ENCODE measurements around the gene AS3MT.
"Not testable (repeated sequence)": the region's sequence is repeated elsewhere in the genome, so short reads cannot be mapped to it uniquely, and the experiment has no call there.

AS3MT gene

GRCh38 chr10:102927311-102928010 is 58.2 kb downstream of the AS3MT start:
- Histone ChIP-seq H3K4ac (ENCODE audit: low read depth, low read length) (no peak overlapping the region), H3K4me2 (ENCODE audit: low read length) (no peak overlapping the region), H3K79me2 (ENCODE audit: control insufficient read depth, insufficient read depth, low read length, poor library complexity) (no peaks in the 10 kb centered on the region), H2AFZ (ENCODE audit: insufficient read depth, low read length, poor library complexity) (no peak overlapping the region), H4K91ac (ENCODE audit: low read depth, low read length) (no peak overlapping the region), H3K4me1 (ENCODE audit: control insufficient read depth in 1 of 2, insufficient read depth in 2 of 2, low read length in 2 of 2) (no peaks in the 10 kb centered on the region), H3K4me3 (ENCODE audit: low read depth, low read length) (no peak overlapping the region), H4K8ac (ENCODE audit: low read depth, low read length) (no peak overlapping the region), H3K9ac (ENCODE audit: low read length) (no peak overlapping the region), H3K27me3 (ENCODE audit: insufficient read depth, low read length) (no peaks in the 10 kb centered on the region), H2BK120ac (ENCODE audit: insufficient read depth, low read length, poor library complexity) (no peak overlapping the region), H3K18ac (ENCODE audit: low read length) (no peak overlapping the region), H3K36me3 (ENCODE audit: control insufficient read depth in 1 of 2, insufficient read depth in 2 of 2, low read length in 2 of 2) (peaks cover 0 to 2% of the 10 kb centered on the region in 2 experiments), H2BK5ac (ENCODE audit: low read depth, low read length, poor library complexity) (no peak overlapping the region), H3K23ac (ENCODE audit: low read length) (no peak overlapping the region), H4K12ac (ENCODE audit: low read depth, low read length) (no peak overlapping the region), H2AK5ac (ENCODE audit: low read length) (no peak overlapping the region), H2BK12ac (ENCODE audit: low read length) (no peak overlapping the region), H3K79me1 (ENCODE audit: low read length) (no peaks in the 10 kb centered on the region), H3K9me3 (ENCODE audit: insufficient read depth, low read depth, low read length) (no peaks in the 10 kb centered on the region), H3K14ac (ENCODE audit: low read length) (no peak overlapping the region), H3K27ac (ENCODE audit: low read depth, low read length) (no peak overlapping the region)
- DNase-seq = no peak
- no CpG with 5 or more reads among the region's 12 CpGs for WGBS (ENCODE audit: extremely low coverage, insufficient coverage, insufficient read length)

GRCh38 chr10:102928442-102928841 is 59.2 kb downstream of the AS3MT start:
- not testable (repeated sequence) for H3K4me1 ChIP-seq (ENCODE audit: control insufficient read depth in 1 of 2, insufficient read depth in 2 of 2, low read length in 2 of 2); H3K23ac ChIP-seq (ENCODE audit: low read length)
- WGBS (ENCODE audit: extremely low coverage, insufficient coverage, insufficient read length) = no CpG with 5 or more reads among the region's 5 CpGs

GRCh38 chr10:102930720-102931119 is 61.5 kb downstream of the AS3MT start:
- Histone ChIP-seq H2BK120ac (ENCODE audit: insufficient read depth, low read length, poor library complexity) (no peak overlapping the region), H3K36me3 (ENCODE audit: control insufficient read depth in 1 of 2, insufficient read depth in 2 of 2, low read length in 2 of 2) (peaks cover 0 to 2% of the 10 kb centered on the region in 2 experiments), H2AK5ac (ENCODE audit: low read length) (no peak overlapping the region), H2BK12ac (ENCODE audit: low read length) (no peak overlapping the region), H4K12ac (ENCODE audit: low read depth, low read length) (no peak overlapping the region), H3K27ac (ENCODE audit: low read depth, low read length) (no peak overlapping the region), H3K4me2 (ENCODE audit: low read length) (no peak overlapping the region), H3K4ac (ENCODE audit: low read depth, low read length) (no peak overlapping the region), H4K91ac (ENCODE audit: low read depth, low read length) (no peak overlapping the region), H3K9ac (ENCODE audit: low read length) (no peak overlapping the region), H3K79me2 (ENCODE audit: control insufficient read depth, insufficient read depth, low read length, poor library complexity) (no peaks in the 10 kb centered on the region), H2BK5ac (ENCODE audit: low read depth, low read length, poor library complexity) (no peak overlapping the region), H2AFZ (ENCODE audit: insufficient read depth, low read length, poor library complexity) (no peak overlapping the region), H3K4me3 (ENCODE audit: low read depth, low read length) (no peak overlapping the region), H3K14ac (ENCODE audit: low read length) (no peak overlapping the region), H3K18ac (ENCODE audit: low read length) (no peak overlapping the region), H4K8ac (ENCODE audit: low read depth, low read length) (no peak overlapping the region), H3K9me3 (ENCODE audit: insufficient read depth, low read depth, low read length) (no peaks in the 10 kb centered on the region), H3K23ac (ENCODE audit: low read length) (no peak overlapping the region), H3K79me1 (ENCODE audit: low read length) (no peaks in the 10 kb centered on the region), H3K27me3 (ENCODE audit: insufficient read depth, low read length) (no peaks in the 10 kb centered on the region), H3K4me1 (ENCODE audit: control insufficient read depth in 1 of 2, insufficient read depth in 2 of 2, low read length in 2 of 2) (no peaks in the 10 kb centered on the region)
- DNase-seq = no peak
- WGBS (ENCODE audit: extremely low coverage, insufficient coverage, insufficient read length) = no CpG with 5 or more reads among the region's 2 CpGs

More at GRCh38 chr10:102928442-102928841, 59.2 kb downstream of the AS3MT start:
- H4K8ac ChIP-seq (ENCODE audit: low read depth, low read length); H2BK12ac ChIP-seq (ENCODE audit: low read length); H2AK5ac ChIP-seq (ENCODE audit: low read length); H4K12ac ChIP-seq (ENCODE audit: low read depth, low read length); H2AFZ ChIP-seq (ENCODE audit: insufficient read depth, low read length, poor library complexity); H3K27ac ChIP-seq (ENCODE audit: low read depth, low read length); H3K9me3 ChIP-seq (ENCODE audit: insufficient read depth, low read depth, low read length); H3K36me3 ChIP-seq (ENCODE audit: control insufficient read depth in 1 of 2, insufficient read depth in 2 of 2, low read length in 2 of 2); DNase-seq; H3K27me3 ChIP-seq (ENCODE audit: insufficient read depth, low read length); H3K18ac ChIP-seq (ENCODE audit: low read length); H3K4ac ChIP-seq (ENCODE audit: low read depth, low read length); H3K14ac ChIP-seq (ENCODE audit: low read length); H3K79me1 ChIP-seq (ENCODE audit: low read length); H3K79me2 ChIP-seq (ENCODE audit: control insufficient read depth, insufficient read depth, low read length, poor library complexity); H2BK120ac ChIP-seq (ENCODE audit: insufficient read depth, low read length, poor library complexity); H3K4me3 ChIP-seq (ENCODE audit: low read depth, low read length); H2BK5ac ChIP-seq (ENCODE audit: low read depth, low read length, poor library complexity); H3K9ac ChIP-seq (ENCODE audit: low read length); H3K4me2 ChIP-seq (ENCODE audit: low read length); H4K91ac ChIP-seq (ENCODE audit: low read depth, low read length): not testable (repeated sequence)

DNA sequence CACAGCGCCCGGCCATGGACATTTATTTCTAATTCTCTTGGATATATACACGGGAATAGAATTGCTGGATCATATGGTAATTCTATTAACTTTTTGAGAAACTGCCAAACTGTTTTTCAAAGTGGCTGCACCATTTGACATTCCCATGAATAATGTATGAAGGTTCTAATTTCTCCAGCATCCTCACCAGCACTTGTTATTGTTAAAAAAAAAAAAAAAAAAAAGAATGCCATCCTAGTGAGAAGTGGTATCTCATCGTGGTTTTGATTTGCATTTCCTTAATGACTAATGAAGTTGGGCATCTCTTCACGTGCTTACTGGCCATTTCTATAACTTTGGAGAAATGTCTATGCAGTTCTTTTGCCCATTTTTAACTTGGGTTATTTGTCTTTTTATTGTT is 62.4 kb downstream of the AS3MT start:
- H4K91ac ChIP-seq (ENCODE audit: low read depth, low read length) = no peak overlapping the region

More for the DNA sequence above, 62.4 kb downstream of the AS3MT start:
- no peaks in the 10 kb centered on the region for H3K27me3 ChIP-seq (ENCODE audit: insufficient read depth, low read length)
- no peak overlapping the region for H4K12ac ChIP-seq (ENCODE audit: low read depth, low read length)
- H3K36me3 ChIP-seq (ENCODE audit: control insufficient read depth in 1 of 2, insufficient read depth in 2 of 2, low read length in 2 of 2) = peaks cover 0 to 2% of the 10 kb centered on the region in 2 experiments
- no peak overlapping the region for H2BK120ac ChIP-seq (ENCODE audit: insufficient read depth, low read length, poor library complexity)
- no peak overlapping the region for H2BK12ac ChIP-seq (ENCODE audit: low read length)
- DNase-seq = no peak
- H2BK5ac ChIP-seq (ENCODE audit: low read depth, low read length, poor library complexity) = no peak overlapping the region
- WGBS (ENCODE audit: extremely low coverage, insufficient coverage, insufficient read length) = no CpG with 5 or more reads among the region's 5 CpGs
- no peak overlapping the region for H3K23ac ChIP-seq (ENCODE audit: low read length)
- H3K4me1 ChIP-seq (ENCODE audit: control insufficient read depth in 1 of 2, insufficient read depth in 2 of 2, low read length in 2 of 2) = no peaks in the 10 kb centered on the region
- no peak overlapping the region for H3K4ac ChIP-seq (ENCODE audit: low read depth, low read length)
- H2AFZ ChIP-seq (ENCODE audit: insufficient read depth, low read length, poor library complexity) = no peak overlapping the region
- H3K79me1 ChIP-seq (ENCODE audit: low read length) = no peaks in the 10 kb centered on the region
- no peak overlapping the region for H2AK5ac ChIP-seq (ENCODE audit: low read length)
- no peak overlapping the region for H3K4me2 ChIP-seq (ENCODE audit: low read length)
- H3K4me3 ChIP-seq (ENCODE audit: low read depth, low read length) = no peak overlapping the region
- no peaks in the 10 kb centered on the region for H3K79me2 ChIP-seq (ENCODE audit: control insufficient read depth, insufficient read depth, low read length, poor library complexity)
- H3K14ac ChIP-seq (ENCODE audit: low read length) = no peak overlapping the region
- no peaks in the 10 kb centered on the region for H3K9me3 ChIP-seq (ENCODE audit: insufficient read depth, low read depth, low read length)
- H3K27ac ChIP-seq (ENCODE audit: low read depth, low read length) = no peak overlapping the region
- H4K8ac ChIP-seq (ENCODE audit: low read depth, low read length) = no peak overlapping the region
- no peak overlapping the region for H3K9ac ChIP-seq (ENCODE audit: low read length)
- H3K18ac ChIP-seq (ENCODE audit: low read length) = no peak overlapping the region

Measured in trophoblast cell (in vitro differentiated cells and primary cell).